ENCODE data around the gene BTBD9. TPM values are rescaled to one million over a fixed set of nuclear protein-coding genes. Genes with fewer than 3 reads are reported as not detected.
A peak's percentile ranks its signal among the peaks of the same experiment; 100 is the strongest.

The BTBD9 gene
- total RNA-seq, 1 experiment from 2014 or later = 11.3 TPM

GRCh38 chr6:38346291-38347079 is 293.2 kb downstream of the BTBD9 start:
- DNase-seq (ENCODE audit: low read depth) = peak; percentile 96

DNA sequence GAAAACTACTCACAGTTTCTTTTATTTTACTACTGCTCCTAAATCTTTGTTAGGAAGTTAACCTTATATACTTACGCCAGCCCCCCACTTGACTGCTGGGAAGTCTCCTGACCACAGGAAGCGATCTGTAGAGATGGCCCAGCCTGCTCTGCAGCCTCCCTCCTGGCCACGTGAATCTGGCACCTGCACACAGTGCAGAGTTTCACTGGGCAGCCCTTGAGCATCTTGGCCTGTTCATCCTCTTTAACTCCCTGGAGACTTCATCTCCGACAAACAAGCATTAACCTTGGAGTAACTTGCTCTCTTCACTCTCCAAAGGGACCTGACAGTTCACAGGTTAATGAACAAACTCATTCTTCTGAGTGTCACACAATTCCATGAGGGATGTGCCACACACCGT is 294.1 kb downstream of the BTBD9 start:
- no peak for DNase-seq (ENCODE audit: low read depth)

GRCh38 chr6:38341496-38341895 is 298.2 kb downstream of the BTBD9 start:
- no peak for DNase-seq (ENCODE audit: low read depth)

DNA sequence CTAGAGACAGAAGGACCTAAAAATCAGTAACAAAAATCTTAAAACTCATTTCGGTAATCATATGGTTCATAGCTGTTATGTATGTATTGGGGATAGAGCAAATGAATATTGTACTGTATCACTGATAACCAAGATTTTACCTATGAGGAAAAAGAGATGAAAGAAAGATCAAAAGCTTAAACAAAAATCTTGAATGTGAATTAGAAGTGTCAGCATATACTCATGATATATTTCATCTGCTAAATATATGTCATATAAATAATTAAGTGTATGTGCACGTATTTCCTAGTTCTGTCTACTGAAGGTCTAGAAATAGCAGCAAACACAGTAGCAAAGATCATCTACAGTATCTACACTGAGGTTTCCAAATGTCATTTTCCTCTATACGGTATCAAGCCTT is 299.8 kb downstream of the BTBD9 start:
- DNase-seq (ENCODE audit: low read depth) = no peak

- DNase-seq (ENCODE audit: low read depth) = peak; percentile 70
Observed at GRCh38 chr6:38337819-38338465, 301.8 kb downstream of the BTBD9 start.

- DNase-seq (ENCODE audit: low read depth) = no peak
Observed at GRCh38 chr6:38336922-38337321, 302.8 kb downstream of the BTBD9 start.

GRCh38 chr6:38326837-38327236 is 312.9 kb downstream of the BTBD9 start:
- no peak for DNase-seq (ENCODE audit: low read depth)

DNA sequence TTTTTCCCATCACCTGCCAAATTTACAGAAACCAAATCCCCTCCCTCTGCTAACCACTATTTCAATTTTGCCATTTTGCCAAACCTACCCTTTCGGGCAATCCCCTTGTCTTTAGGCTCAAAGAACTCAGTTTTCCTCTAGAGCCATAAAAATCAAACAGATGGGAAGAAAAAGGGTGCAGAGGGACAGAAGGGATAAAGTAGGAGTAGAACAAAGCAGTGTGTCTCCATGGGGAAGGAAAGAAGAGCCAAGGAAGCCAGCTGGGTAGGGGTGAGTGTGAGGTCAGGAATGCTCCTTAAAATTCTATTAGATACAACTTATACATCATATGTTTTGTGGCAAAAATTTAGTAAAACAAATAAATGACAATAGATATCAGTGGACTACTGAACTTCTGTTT is 316.5 kb downstream of the BTBD9 start:
- DNase-seq (ENCODE audit: low read depth) = no peak

DNA sequence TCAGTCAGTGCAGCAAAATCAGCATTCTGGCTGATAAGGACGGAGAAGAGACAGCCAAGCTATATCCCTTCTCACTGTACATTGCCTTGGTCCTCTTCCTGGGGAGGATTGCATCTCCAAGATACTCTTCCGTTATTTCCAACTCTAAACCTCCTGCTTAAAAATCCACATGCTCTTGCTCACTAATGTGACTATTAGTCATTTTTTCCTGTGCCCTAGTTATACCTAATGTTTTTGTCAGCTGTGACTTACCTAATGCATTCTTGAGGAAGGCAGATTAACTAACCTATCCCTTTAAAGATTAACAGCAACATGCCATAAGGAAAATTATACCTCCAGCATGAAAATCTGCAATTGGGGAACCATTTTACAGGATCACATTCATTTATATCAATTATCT is 317.6 kb downstream of the BTBD9 start:
- no peak for DNase-seq (ENCODE audit: low read depth)

- no peak for DNase-seq (ENCODE audit: low read depth)
Observed at GRCh38 chr6:38320843-38321242, 318.9 kb downstream of the BTBD9 start.

DNA sequence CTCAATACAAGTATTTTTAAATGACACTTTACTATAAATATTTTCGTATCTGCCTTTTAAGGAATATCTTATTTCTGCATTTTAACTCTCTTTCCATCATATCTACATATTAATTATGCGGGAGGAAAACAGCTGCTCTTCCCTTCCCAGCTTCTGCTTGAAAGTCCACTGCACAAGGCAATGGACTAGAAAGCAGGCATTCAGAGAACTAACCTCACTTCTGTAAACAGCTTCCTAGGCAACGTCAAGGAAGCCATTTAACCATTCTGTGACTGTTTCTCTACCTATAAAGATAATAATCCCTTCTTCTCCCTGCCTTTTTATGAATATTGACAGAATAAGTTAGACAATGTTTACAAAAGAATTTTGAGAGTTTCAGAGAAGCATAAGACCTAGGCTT is 319.4 kb downstream of the BTBD9 start:
- DNase-seq (ENCODE audit: low read depth) = no peak

DNA sequence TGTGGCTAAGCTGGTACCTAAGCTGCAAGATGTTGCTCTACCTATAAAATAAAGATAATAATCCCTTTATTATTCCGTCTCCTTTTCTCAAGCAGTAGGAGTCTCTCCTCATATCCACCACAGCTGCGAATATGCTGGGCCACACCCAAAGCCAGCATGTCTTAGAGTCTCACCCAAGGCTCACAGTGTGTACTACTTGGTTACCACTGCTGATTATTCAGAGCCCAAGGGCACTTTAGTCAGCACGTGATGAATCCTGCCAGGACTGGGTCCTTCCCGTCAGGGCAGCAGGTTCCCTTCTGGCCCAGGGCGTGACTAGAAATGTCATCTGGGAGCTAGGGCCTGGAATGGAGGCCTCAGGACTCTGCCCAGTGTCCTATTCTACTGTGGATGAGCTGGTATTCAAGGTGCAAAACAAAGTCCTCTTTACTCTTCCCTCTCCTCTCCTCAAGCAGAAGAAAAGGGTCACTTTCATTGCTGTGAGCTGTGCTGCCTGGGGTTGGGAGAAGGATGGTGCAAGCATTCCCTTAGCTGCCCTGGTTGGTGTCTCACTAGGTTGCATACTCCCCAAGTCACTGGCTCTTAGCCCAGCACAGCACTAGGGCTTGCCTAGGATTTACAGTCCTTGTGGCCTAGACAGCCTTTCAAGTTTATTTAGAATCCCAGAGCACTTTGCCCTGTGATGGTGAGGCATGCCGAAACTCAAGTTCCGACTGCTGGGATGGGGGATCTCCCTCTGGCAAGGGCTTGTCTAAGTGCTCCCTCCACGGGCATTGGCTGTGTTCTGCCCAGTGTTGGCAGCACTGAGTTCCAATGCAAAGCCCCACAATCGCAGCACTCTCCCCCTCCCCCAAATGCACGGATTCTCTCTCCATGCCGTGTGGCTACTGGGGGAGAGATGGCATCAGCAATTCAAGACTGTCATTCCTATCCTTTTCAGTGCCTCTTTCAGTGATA is 320.2 kb downstream of the BTBD9 start:
- DNase-seq (ENCODE audit: low read depth) = peak; percentile 59

GRCh38 chr6:38316099-38316868 is 323.4 kb downstream of the BTBD9 start:
- DNase-seq (ENCODE audit: low read depth) = peak; percentile 31

DNA sequence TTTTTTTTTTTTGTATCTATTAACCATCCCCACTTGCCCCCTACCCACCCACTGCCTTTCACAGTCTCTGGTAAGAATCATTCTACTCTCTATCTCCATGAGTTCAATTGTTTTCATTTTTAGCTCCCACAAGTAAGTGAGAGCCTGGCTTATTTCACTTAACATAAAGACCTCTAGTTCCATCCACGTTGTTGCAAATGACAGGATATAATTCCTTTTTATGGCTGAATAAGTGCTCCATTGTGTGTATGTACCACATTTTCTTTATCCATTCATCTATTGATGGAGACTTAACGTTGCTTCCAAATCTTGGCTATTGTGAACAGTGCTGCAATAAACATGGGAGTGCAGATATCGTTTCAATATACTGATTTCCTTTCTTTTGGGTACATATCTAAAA is 328.5 kb downstream of the BTBD9 start:
- no peak for DNase-seq (ENCODE audit: low read depth)

DNA sequence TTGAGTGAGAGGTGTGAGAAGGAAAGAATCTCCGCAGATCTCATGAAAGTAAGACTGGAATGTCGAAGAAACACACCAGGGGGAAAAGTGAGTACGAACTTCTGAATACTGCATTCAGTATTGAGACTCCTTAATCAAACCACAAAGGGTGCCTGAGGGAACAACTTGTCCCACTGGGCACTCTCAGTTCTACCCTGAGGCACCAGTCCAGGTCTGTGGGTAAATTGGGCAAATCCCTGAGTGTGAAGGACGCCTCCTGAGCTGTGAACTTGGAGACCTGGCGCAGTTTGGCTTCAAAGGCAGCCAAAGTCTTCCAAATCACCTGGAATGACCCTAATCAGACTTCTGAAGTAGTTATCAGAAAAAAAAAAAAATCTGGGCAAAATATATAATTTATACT is 329.7 kb downstream of the BTBD9 start:
- peak; percentile 69 for DNase-seq (ENCODE audit: low read depth)

DNA sequence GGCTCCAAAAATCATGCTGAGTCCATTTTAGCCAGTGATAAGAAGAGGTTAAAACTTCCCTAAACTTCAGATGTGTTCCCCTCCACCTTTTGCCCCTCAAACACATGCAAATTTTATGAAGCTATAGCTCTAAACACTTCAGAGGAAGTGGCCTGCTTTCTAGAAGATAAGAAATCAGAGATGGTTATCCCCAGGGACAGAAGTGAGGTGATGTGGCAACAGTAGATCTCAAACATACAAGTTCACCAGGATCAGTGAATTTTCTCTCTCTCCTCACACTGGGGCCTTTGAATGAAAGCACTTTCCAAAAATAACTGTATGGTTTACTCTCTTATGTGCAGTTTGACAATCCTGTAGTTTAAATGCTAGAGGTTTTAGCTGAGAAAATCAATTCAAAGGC is 332.0 kb downstream of the BTBD9 start:
- DNase-seq (ENCODE audit: low read depth) = no peak

GRCh38 chr6:38306931-38307330 is 332.8 kb downstream of the BTBD9 start:
- DNase-seq (ENCODE audit: low read depth) = no peak

DNA sequence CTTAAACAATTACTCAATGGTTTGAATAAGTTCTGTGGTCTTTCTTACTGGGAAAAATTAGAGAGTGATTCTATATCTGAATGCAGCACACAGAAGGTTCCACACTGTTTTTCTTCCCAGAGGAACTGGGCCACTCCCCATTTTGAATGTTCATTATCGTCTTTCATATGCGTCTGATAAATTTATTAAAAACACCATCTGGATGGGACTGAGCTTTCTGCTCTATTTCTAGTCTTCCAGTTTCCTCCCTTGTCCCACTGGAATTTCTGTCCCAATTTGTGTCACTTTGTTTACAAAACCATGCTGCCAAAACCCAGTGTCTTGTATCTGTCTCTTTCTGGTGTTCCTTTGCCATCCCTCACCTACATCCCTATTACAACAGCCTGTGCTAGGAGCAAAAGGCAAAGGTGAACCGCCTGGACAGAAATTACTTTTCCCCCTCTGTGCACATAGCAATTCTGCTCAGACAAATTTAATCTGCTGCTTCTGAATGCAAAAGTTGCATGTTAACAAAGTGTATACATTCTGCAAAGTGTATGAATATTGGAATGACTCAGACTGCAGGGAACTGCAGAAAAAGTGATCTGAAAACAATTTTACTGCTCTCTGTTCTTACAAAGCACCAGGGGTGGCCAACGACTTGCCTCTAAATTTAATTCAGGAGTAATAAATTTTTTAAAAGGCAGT is 333.6 kb downstream of the BTBD9 start:
- DNase-seq (ENCODE audit: low read depth) = no peak

- DNase-seq (ENCODE audit: low read depth) = no peak
Observed at GRCh38 chr6:38302838-38303237, 336.9 kb downstream of the BTBD9 start.

DNA sequence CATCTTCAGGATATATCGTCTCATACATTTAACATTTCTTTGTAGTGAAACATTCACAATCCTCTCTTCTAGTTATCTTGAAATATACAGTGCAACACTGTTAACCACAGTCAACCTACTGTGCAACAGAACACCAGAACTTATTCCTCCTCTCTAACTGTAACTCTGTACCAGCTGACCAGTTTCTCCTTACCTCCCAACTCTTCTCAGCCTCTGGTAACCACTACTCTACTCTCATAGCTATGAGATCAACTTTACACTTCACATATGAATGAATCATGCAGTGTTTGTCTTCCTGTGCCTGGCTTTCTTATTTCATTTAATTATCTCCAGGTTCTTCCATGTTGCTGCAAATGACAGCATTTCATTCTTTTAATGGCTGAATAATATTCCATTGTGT is 337.6 kb downstream of the BTBD9 start:
- DNase-seq (ENCODE audit: low read depth) = peak; percentile 37

All from M059J (cell line).